ENCODE data around the gene COPG1. TPM values are rescaled to one million over a fixed set of nuclear protein-coding genes. Genes with fewer than 3 reads are reported as not detected.

COPG1 gene
- total RNA-seq, 2 experiments from 2014 or later: 114 to 118 TPM

GRCh38 chr3:129315223-129315997, 66.0 kb downstream of the COPG1 start:
- peaks cover 29% of the 10 kb centered on the region for H3K4me1 Mint-ChIP-seq (ENCODE audit: low read depth)
- DNase-seq (peak; percentile 47), ATAC-seq (peak; percentile 0)
- H3K4me3 Mint-ChIP-seq: peak overlapping the region; percentile 80
- no peaks in the 10 kb centered on the region for H3K9me3 Mint-ChIP-seq
- TF ChIP-seq, protein P1, sequence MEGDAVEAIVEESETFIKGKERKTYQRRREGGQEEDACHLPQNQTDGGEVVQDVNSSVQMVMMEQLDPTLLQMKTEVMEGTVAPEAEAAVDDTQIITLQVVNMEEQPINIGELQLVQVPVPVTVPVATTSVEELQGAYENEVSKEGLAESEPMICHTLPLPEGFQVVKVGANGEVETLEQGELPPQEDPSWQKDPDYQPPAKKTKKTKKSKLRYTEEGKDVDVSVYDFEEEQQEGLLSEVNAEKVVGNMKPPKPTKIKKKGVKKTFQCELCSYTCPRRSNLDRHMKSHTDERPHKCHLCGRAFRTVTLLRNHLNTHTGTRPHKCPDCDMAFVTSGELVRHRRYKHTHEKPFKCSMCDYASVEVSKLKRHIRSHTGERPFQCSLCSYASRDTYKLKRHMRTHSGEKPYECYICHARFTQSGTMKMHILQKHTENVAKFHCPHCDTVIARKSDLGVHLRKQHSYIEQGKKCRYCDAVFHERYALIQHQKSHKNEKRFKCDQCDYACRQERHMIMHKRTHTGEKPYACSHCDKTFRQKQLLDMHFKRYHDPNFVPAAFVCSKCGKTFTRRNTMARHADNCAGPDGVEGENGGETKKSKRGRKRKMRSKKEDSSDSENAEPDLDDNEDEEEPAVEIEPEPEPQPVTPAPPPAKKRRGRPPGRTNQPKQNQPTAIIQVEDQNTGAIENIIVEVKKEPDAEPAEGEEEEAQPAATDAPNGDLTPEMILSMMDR (IDR thresholded peaks at IDR 0.05): no peak
- H3K36me3 Mint-ChIP-seq (ENCODE audit: low read depth): peaks cover 1% of the 10 kb centered on the region
- POLR2A ChIA-PET: interaction anchor here (0.6 to 8.3 kb wide), 55 partner anchors 9 to 665 kb away, joined by 3 to 108 read pairs (median 6); partner anchors contain the start of genes ACAD9, CNBP, COPG1 and HMCES
- CTCF ChIA-PET: interaction anchor here (0.8 to 1.9 kb wide), 15 partner anchors 10 to 438 kb away, joined by 3 to 13 read pairs (median 3); no protein-coding TSS in a partner anchor
- no peaks in the 10 kb centered on the region for H3K27me3 Mint-ChIP-seq
- intact Hi-C loops (cut with micrococcal nuclease): no loop called here
- H3K27ac Mint-ChIP-seq: peak overlapping the region; percentile 79

DNA sequence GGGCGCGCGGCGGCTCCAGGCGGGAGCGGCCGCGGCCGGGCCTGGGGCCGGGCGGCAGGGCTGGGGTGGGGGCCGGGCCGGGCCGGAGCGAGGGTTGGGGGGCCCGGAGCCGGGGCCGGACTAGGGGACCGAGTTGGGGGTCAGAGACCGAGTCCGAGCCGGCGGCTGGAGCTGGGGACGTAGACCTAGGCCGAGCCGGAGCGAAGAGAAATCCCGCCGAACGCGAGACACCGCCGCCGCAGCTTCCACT, 66.5 kb downstream of the COPG1 start:
- DNase-seq (no peak), ATAC-seq (no peak)
- POLR2A ChIA-PET: interaction anchor here (0.8 to 8.3 kb wide), 60 partner anchors 8 to 666 kb away, joined by 3 to 108 read pairs (median 6); partner anchors contain the start of genes ACAD9, CNBP, COPG1 and HMCES
- TF ChIP-seq, protein P1 (IDR thresholded peaks at IDR 0.05): no peak
- Mint-ChIP-seq H3K27ac (peak overlapping the region; percentile 71), H3K36me3 (ENCODE audit: low read depth) (peaks cover 1% of the 10 kb centered on the region), H3K4me1 (ENCODE audit: low read depth) (peaks cover 24% of the 10 kb centered on the region), H3K27me3 (no peaks in the 10 kb centered on the region), H3K9me3 (no peaks in the 10 kb centered on the region), H3K4me3 (peak overlapping the region; percentile 80)
- intact Hi-C loops (cut with micrococcal nuclease): no loop called here
- CTCF ChIA-PET: interaction anchor here (0.8 to 1.9 kb wide), 18 partner anchors 11 to 439 kb away, joined by 3 to 13 read pairs (median 3); partner anchors contain the start of genes ACAD9 and COPG1

DNA sequence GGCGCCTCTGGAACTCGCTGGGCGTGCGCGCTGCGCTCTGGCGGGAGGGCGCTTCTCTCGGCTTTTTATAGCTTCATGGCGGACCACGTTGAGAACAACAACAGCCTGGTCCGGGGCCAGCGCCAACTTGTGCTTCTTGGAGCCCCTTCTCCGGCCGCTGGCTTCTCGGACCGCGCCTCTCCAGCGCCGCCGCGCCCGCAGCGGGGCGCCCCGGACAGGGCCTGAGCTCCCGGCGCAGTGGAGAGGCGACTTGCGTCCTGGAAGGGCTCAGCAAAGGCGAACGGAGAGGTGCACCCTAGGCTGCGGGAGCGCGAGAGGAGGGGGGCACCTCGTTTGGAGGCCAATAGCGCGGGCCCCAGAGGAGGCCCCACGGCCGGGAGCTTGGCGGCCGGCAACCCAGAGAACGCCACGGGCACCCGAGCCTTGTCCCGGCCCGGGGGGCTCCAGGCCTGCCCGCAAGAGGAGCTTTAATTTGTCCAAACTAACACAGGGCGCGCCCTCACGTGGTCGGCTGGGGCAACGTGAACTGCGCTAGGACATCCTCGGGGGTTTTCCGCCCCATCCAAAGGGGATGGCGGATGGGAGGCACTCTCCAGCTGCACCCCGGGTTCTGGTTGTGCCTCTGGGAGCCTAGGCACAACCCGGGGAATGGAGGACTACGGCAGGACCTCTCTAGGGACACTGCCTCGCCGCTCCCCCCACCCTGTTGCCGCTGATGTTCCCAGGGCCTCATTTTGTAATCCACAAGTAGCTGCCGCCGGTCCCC, 67.0 kb downstream of the COPG1 start:
- peaks cover 24% of the 10 kb centered on the region for H3K4me1 Mint-ChIP-seq (ENCODE audit: low read depth)
- peak overlapping the region; percentile 71 for H3K27ac Mint-ChIP-seq
- DNase-seq (peak; percentile 86), ATAC-seq (peak; percentile 34)
- H3K9me3 Mint-ChIP-seq: no peaks in the 10 kb centered on the region
- TF ChIP-seq, protein P1 (IDR thresholded peaks at IDR 0.05): peak; percentile 75
- H3K36me3 Mint-ChIP-seq (ENCODE audit: low read depth): peaks cover 1% of the 10 kb centered on the region
- ChIA-PET POLR2A (interaction anchor here (0.9 to 8.3 kb wide), 65 partner anchors 8 to 666 kb away, joined by 3 to 108 read pairs (median 6); partner anchors contain the start of genes ACAD9, CNBP, COPG1 and EFCAB12), CTCF (interaction anchor here (0.8 to 1.9 kb wide), 21 partner anchors 11 to 439 kb away, joined by 3 to 13 read pairs (median 3); partner anchors contain the start of genes ACAD9 and COPG1)
- H3K27me3 Mint-ChIP-seq: no peaks in the 10 kb centered on the region
- intact Hi-C loops (cut with micrococcal nuclease): no loop called here
- peak overlapping the region; percentile 80 for H3K4me3 Mint-ChIP-seq

- TF ChIP-seq, protein P1 (IDR thresholded peaks at IDR 0.05): no peak
- Mint-ChIP-seq H3K4me1 (ENCODE audit: low read depth) (peaks cover 20% of the 10 kb centered on the region), H3K27me3 (no peaks in the 10 kb centered on the region), H3K4me3 (peak overlapping the region; percentile 65), H3K27ac (no peak overlapping the region), H3K36me3 (ENCODE audit: low read depth) (peaks cover 1% of the 10 kb centered on the region), H3K9me3 (no peaks in the 10 kb centered on the region)
- intact Hi-C loops (cut with micrococcal nuclease): no loop called here
- CTCF ChIA-PET: interaction anchor here (0.8 to 2.8 kb wide), 16 partner anchors 12 to 440 kb away, joined by 3 to 13 read pairs (median 4); partner anchors contain the start of genes ACAD9 and COPG1
- ATAC-seq (no peak), DNase-seq (peak; percentile 11)
- POLR2A ChIA-PET: interaction anchor here (0.9 to 8.3 kb wide), 41 partner anchors 10 to 577 kb away, joined by 3 to 108 read pairs (median 7); partner anchors contain the start of genes ACAD9, CNBP, COPG1 and EFCAB12
These were observed 67.8 kb downstream of the COPG1 start for GRCh38 chr3:129317014-129317771.

Data from activated CD8-positive, alpha-beta T cell treated with anti-CD3 and anti-CD28 coated beads for 36 hours (primary cell).